Mucosa of rectum (tissue), 2 donors: Measurements from ENCODE around the gene LMOD1.
"Not testable (repeated sequence)": the region's sequence is repeated elsewhere in the genome, so short reads cannot be mapped to it uniquely, and the experiment has no call there.

Source experiments
- H3K27ac ChIP-seq, 2 donors: one replicate each; pipeline ENCODE4 v1.7.0; 2013; ENCODE audit warnings: inconsistent platforms in 2 of 2, low read depth in 2 of 2, low read length in 2 of 2
- H3K27me3 ChIP-seq, 2 donors: one replicate each; pipeline ENCODE4 v1.7.0; 2013; ENCODE audit warnings: low read length in 2 of 2; ENCODE audit not compliant: control insufficient read depth in 2 of 2, insufficient read depth in 2 of 2
- H3K36me3 ChIP-seq, 2 donors: one replicate each; pipeline ENCODE4 v1.7.0; 2013; ENCODE audit warnings: low read length in 2 of 2; ENCODE audit not compliant: control insufficient read depth in 2 of 2, insufficient read depth in 2 of 2
- H3K4me1 ChIP-seq, 2 donors: one replicate each; pipeline ENCODE4 v1.7.0; 2013; ENCODE audit warnings: low read length in 2 of 2, mild to moderate bottlenecking in 1 of 2; ENCODE audit not compliant: control insufficient read depth in 2 of 2, insufficient read depth in 2 of 2
- H3K4me3 ChIP-seq, 2 donors: one replicate each; pipeline ENCODE4 v1.7.0; 2013; ENCODE audit warnings: low read length in 2 of 2
- H3K9ac ChIP-seq, 2 donors: one replicate each; pipeline ENCODE4 v1.7.0; 2013; ENCODE audit warnings: low read length in 2 of 2, low read depth in 1 of 2, mild to moderate bottlenecking in 1 of 2
- H3K9me3 ChIP-seq, 2 donors: one replicate each; pipeline ENCODE4 v1.7.0; 2013; ENCODE audit warnings: low read length in 2 of 2; ENCODE audit not compliant: control insufficient read depth in 2 of 2
- donor health status: healthy.
- donor health status: Normal muscosa, but diverticular disease.

The LMOD1 gene

DNA sequence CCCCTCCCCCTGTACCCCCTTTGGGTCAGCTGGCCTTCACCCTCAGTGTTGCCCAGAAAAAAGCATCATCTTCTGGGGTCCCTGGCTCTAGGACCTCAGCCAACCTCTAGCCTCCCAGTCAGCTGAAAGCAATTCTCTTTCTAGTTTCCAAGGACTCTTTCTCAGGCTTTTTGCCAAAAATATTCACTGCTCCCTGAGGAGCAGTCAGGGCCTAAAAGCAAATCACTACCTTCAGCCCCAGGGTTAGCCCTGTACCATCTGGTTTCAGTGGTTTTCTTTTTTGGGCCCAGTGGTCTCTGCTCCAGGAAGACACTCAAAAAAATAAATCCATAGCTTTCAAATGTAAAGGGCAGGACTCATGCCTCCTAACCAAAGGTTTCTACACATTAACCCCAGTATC is 3.1 kb upstream of the LMOD1 start:
- Histone ChIP-seq H3K27ac (no peak overlapping the region), H3K9ac (no peak overlapping the region), H3K27me3 (peaks cover 15 to 24% of the 10 kb centered on the region in 2 donors), H3K4me3 (no peak overlapping the region), H3K36me3 (no peaks in the 10 kb centered on the region), H3K4me1 (peaks cover 0 to 3% of the 10 kb centered on the region in 2 donors), H3K9me3 (no peaks in the 10 kb centered on the region)

DNA sequence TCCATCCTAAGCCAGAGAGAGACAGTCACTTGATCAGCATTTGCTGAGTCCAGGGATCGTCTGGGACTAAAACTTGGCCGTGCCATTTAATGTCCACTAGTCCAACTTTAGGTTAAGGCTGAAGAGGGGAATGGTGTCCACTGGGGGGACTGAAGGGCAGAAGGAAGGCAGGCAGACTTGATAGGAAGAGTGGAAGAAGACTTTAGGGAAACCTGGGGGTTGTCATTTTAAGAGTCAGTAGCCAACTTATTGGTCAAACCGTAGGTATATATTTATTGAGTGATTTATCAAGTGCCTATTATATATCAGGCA is 1.3 kb upstream of the LMOD1 start:
- Histone ChIP-seq H3K4me1 (peaks cover 0 to 3% of the 10 kb centered on the region in 2 donors), H3K9ac (peak overlapping the region in 1 of 2 donors; percentile 74), H3K4me3 (no peak overlapping the region), H3K36me3 (no peaks in the 10 kb centered on the region), H3K9me3 (no peaks in the 10 kb centered on the region), H3K27ac (peak overlapping the region; percentile 81 to 82), H3K27me3 (peaks cover 15 to 30% of the 10 kb centered on the region in 2 donors)

DNA sequence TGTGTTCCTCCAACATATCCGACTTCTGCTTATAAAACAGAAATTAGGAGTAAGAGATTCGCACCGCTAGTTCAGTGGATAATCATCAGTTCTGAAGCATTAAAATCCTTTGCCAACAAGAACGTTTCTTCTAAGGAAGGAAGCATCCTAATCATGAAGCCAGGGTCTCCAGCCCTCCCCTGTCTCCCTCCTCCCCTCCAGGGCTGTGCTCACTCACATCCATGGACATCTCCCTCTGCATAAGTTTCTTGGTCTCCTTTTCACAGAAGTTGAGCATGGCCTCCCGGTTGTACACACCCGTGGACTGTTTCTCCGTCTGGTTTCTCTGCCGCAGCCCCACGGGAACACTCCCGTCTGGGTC is 505 bp downstream of the LMOD1 start:
- Histone ChIP-seq H3K9me3 (no peaks in the 10 kb centered on the region), H3K36me3 (no peaks in the 10 kb centered on the region), H3K9ac (peak overlapping the region; percentile 74 to 76), H3K4me1 (peaks cover 0 to 3% of the 10 kb centered on the region in 2 donors), H3K27ac (peak overlapping the region; percentile 81 to 82), H3K27me3 (peaks cover 15 to 30% of the 10 kb centered on the region in 2 donors), H3K4me3 (peak overlapping the region; percentile 62 to 78)

DNA sequence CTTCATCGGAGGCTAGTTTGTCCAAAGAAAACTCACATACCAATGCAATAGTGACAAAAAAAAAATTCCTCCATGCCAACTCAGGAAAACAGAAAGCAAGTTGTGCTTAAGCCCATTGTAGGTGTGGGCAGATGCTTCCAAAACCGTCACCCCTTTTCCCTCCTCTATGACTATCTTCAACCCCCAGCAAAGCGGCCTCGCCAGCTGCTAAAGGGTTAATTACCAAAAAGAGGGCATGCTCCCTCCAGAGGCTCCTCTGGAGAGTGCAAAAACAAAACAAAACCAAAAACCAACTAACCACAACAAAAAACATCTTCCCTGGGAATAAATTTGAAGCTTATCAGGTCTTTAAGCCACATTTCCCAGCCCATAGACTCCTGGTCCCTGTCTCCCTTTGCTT is 1.2 kb downstream of the LMOD1 start:
- Histone ChIP-seq H3K27me3 (peaks cover 15 to 30% of the 10 kb centered on the region in 2 donors), H3K9me3 (no peaks in the 10 kb centered on the region), H3K4me3 (peak overlapping the region; percentile 62 to 78), H3K27ac (peak overlapping the region; percentile 59 to 82), H3K36me3 (no peaks in the 10 kb centered on the region), H3K4me1 (peaks cover 0 to 3% of the 10 kb centered on the region in 2 donors), H3K9ac (peak overlapping the region; percentile 74 to 76)

DNA sequence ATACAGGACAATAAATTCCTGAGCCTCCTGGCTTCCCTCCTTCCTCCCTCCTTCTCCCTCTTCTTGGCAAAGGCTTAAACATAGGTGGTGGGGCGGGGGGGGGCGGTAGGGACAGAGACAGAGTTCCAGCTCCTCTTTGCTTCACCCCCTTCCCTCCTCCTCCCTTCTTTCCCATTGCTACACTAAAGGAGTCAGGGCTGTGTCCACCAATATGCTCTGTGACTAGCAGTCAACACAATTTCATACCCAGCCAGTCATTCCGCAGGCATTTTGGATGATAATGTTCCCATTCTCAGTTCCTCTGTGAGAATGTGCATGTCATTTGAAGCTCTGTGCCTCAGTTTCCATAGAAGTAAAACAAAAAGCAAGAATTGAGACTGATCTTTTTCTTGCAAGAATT is 1.7 kb downstream of the LMOD1 start:
- Histone ChIP-seq H3K27me3 (peaks cover 15 to 30% of the 10 kb centered on the region in 2 donors), H3K27ac (peak overlapping the region; percentile 59), H3K9ac (peak overlapping the region; percentile 74 to 76), H3K9me3 (no peaks in the 10 kb centered on the region), H3K36me3 (no peaks in the 10 kb centered on the region), H3K4me3 (peak overlapping the region; percentile 62 to 78), H3K4me1 (peaks cover 0 to 3% of the 10 kb centered on the region in 2 donors)

DNA sequence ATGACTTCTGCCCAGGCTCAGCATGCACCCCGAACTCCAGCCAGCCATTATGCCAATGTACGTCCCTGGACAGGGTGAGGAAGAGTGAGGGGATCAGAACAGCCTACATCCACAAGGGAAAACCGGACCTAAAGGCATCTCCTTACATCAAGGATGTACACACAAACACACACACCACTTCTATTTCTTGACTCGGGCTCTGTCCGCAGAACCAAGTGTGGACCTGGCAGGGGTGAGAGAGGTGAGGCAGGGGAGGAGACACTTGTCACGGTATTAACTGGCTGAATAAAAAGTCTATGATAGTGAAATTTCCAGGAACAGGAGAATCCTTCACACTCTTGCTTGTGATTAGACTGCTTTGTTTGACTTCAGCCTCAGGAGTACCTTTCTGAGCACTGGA is 2.3 kb downstream of the LMOD1 start:
- Histone ChIP-seq H3K9ac (peak overlapping the region; percentile 68 to 74), H3K4me1 (peaks cover 0 to 3% of the 10 kb centered on the region in 2 donors)

DNA sequence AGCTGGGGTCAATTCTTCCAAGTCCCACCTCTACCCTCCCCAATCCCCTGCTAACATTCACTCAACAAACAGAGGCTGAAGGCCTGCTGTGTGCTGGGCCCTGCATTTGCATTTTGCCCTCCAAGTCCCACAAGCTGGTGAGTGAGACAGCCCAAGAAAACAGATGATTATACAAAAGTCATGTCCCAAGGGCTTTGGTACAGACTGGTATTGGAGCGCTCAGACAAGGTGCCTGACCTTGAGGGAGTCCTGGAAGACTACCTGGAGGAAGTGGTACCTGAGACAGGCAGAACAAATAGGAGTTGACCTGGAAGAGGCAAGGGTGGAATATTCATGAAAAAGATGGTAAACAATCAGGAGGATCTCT is 4.2 kb downstream of the LMOD1 start:
- peak overlapping the region; percentile 13 to 44 for H3K27ac ChIP-seq
- H3K4me1 ChIP-seq = no peaks in the 10 kb centered on the region
- H3K4me3 ChIP-seq = peak overlapping the region in 1 of 2 donors; percentile 53
- no peak overlapping the region for H3K9ac ChIP-seq
- H3K9me3 ChIP-seq = no peaks in the 10 kb centered on the region
- H3K36me3 ChIP-seq = no peaks in the 10 kb centered on the region
- H3K27me3 ChIP-seq = peaks cover 15 to 21% of the 10 kb centered on the region in 2 donors

More for the DNA sequence above, 2.3 kb downstream of the LMOD1 start:
- H3K9me3 ChIP-seq = no peaks in the 10 kb centered on the region
- peaks cover 15 to 30% of the 10 kb centered on the region in 2 donors for H3K27me3 ChIP-seq
- peak overlapping the region; percentile 62 to 78 for H3K4me3 ChIP-seq
- peak overlapping the region; percentile 59 for H3K27ac ChIP-seq
- no peaks in the 10 kb centered on the region for H3K36me3 ChIP-seq

DNA sequence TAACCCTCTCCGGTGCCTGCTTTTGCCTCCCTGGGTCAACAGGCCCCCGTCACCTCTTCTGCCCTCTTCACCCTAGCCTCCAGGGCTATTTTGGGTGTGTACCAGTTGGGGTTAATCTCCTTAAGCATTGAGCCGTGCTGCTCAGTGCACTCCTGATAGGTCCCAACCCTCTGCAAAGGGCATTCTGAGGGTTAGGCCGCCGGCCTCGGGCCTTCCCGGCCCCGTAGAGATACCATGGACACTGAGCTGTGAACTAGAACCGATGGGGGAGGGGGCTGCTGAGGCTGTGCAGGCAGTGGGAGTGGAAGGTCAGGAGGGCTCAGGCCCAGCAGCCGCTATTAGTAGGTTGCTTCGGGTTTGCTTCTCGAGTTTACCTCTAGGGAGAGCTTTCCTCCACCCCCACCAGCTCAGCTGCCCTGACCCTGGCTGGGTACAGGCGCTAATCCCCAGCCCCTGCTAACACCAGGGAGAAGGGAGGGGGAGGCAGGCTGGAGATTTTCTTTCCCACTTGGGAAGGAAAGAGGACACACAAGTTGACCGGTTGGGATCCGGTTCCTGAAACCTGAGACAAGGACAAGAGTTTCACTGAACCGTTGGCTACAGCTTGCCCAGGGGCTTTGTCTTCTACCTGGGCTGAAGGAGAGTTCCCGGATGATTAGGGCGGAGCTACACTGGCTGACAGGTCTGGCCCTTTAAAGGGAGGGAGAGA is 4.8 kb downstream of the LMOD1 start:
- H3K36me3 ChIP-seq = no peaks in the 10 kb centered on the region
- peak overlapping the region in 1 of 2 donors; percentile 53 for H3K4me3 ChIP-seq
- H3K9ac ChIP-seq = no peak overlapping the region
- no peaks in the 10 kb centered on the region for H3K9me3 ChIP-seq
- H3K27ac ChIP-seq = peak overlapping the region; percentile 43 to 44
- H3K4me1 ChIP-seq = no peaks in the 10 kb centered on the region
- peaks cover 15 to 17% of the 10 kb centered on the region in 2 donors for H3K27me3 ChIP-seq

DNA sequence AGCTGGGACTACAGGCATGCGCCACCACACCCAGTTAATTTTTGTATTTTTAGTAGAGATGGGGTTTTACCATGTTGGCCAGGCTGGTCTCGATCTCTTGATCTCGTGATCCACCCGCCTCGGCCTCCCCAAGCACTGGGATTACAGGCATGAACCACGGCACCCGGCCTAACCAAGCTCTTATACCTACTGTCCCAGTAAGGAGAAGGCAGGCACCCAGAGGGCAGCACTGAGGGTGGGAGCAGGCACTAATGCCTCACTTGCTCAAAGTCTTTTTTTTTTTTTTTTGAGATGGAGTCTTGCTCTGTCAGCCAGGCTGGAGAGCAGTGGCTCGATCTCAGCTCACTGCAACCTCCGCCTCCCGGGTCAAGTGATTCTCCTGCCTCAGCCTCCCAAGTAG is 6.0 kb downstream of the LMOD1 start:
- H3K4me1 ChIP-seq, H3K4me3 ChIP-seq, H3K9ac ChIP-seq, H3K36me3 ChIP-seq, H3K27ac ChIP-seq, H3K9me3 ChIP-seq, H3K27me3 ChIP-seq: not testable (repeated sequence)

DNA sequence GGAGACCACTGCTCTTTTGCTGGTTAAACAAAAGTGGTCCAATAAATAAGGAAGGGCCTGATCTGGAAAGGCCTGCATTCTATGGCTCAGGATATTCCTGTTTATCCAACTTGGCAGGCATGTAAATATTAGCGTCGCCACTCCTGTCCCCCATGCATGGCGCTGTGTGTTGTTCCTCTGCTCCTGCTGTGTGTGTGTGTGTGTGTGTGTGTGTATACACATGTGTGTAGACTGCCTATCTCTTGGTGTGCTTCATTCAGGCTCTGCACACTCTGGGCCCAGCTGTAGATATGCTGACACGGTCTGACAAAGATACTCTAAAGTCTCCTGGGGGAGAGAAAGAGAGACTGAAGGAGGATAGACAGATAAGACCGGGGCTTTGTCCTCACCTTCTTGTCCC is 6.8 kb downstream of the LMOD1 start:
- H3K36me3 ChIP-seq = no peaks in the 10 kb centered on the region
- no peaks in the 10 kb centered on the region for H3K9me3 ChIP-seq
- H3K9ac ChIP-seq = peak overlapping the region in 1 of 2 donors; percentile 17
- peak overlapping the region in 1 of 2 donors; percentile 9 for H3K4me3 ChIP-seq
- H3K27ac ChIP-seq = peak overlapping the region; percentile 38 to 68
- no peaks in the 10 kb centered on the region for H3K4me1 ChIP-seq
- H3K27me3 ChIP-seq = peaks cover under 1 to 5% of the 10 kb centered on the region in 2 donors
